Heart left ventricle (tissue), 16 donors: ENCODE results near the gene ZNF70. TPM values are rescaled to one million over a fixed set of nuclear protein-coding genes. Genes with fewer than 3 reads are reported as not detected.

ENCODE experiments used
- ATAC-seq, 4 donors: fragments of 200-7000 bp; cut with Tn5 transposase; one replicate each; pipeline ENCODE4 v1.9.1; 2020 to 2022; ENCODE audit warnings: moderate library complexity in 4 of 4, mild to moderate bottlenecking in 3 of 4, moderate number of reproducible peaks in 1 of 4
- DNase-seq, 5 donors: peaks; one replicate each; pipeline ENCODE4 v3.0.0-alpha.2; 2020
- H3K27ac ChIP-seq, 12 donors: fragments of 200-600 bp; sonication (generic) in 4 of 12; one replicate each; pipeline versions ENCODE4 v1.5.0 to v1.8.0; 2016 to 2022; ENCODE audit warnings: mild to moderate bottlenecking in 2 of 12
- H3K27me3 ChIP-seq, 9 donors: fragments of 200-600 bp; sonication (generic) in 2 of 9; one replicate each; pipeline versions ENCODE4 v1.5.1 to v1.8.0; 2016 to 2022; ENCODE audit warnings: mild to moderate bottlenecking in 3 of 9
- H3K36me3 ChIP-seq, 9 donors: fragments of 200-600 bp; sonication (generic) in 2 of 9; one replicate each; pipeline versions ENCODE4 v1.5.0 to v1.8.0; 2018 to 2022; ENCODE audit warnings: mild to moderate bottlenecking in 2 of 9
- H3K4me1 ChIP-seq, 12 donors: fragments of 200-600 bp; sonication (generic) in 4 of 12; one replicate each; pipeline versions ENCODE4 v1.5.0 to v1.8.0; 2016 to 2022; ENCODE audit warnings: mild to moderate bottlenecking in 3 of 12
- H3K4me3 ChIP-seq, 12 donors: fragments of 200-600 bp; sonication (generic) in 4 of 12; one replicate each; pipeline versions ENCODE4 v1.5.0 to v1.8.0; 2017 to 2022; ENCODE audit warnings: mild to moderate bottlenecking in 9 of 12, moderate library complexity in 4 of 12
- H3K9me3 ChIP-seq, 12 donors: fragments of 200-600 bp; sonication (generic) in 4 of 12; one replicate each; pipeline versions ENCODE4 v1.5.0 to v1.8.0; 2016 to 2022; ENCODE audit warnings: mild to moderate bottlenecking in 1 of 12
- POLR2A ChIP-seq, 2 donors: fragments of 450-650 bp; IDR thresholded peaks; one replicate each; pipeline ENCODE4 v1.6.1; 2017; ENCODE audit warnings: antibody characterized with exemption in 2 of 2, mild to moderate bottlenecking in 2 of 2, moderate library complexity in 2 of 2
- WGBS, 4 donors: extraction: QIAGEN DNeasy Blood & Tissue Kit in 2 of 4; methylation state at CpG; one replicate each; pipeline versions ENCODE4 v1.1.5 to v1.1.7; 2013 to 2018; 5-methylcytosine and 5-hydroxymethylcytosine counted together
- intact Hi-C, 10 donors: fragments of 100-400 bp; cut with DNase I; formaldehyde crosslinking; loops; one replicate each; pipeline versions ENCODE4 v1.11.1 to v1.14.2; 2022
- polyA plus RNA-seq, 2 donors: library from polyadenylated mRNA; stranded (reverse); fragments of 200-250 nt; gene quantifications; one replicate each; pipeline ENCODE4 v1.2.3, GENCODE V29; 2013
- total RNA-seq, 9 donors: library from RNA; depleted of rRNA in 2 of 9; stranded (reverse); fragments of >200 nt in 2 of 9; fragmentation: NEBNext Ultra II Directional in 3 of 9; extraction: Animal tissue kit (Norgen Biotek cat#: 25700) in 3 of 9; gene quantifications; one replicate each; pipeline versions ENCODE4 v1.1.0 to v1.2.4, GENCODE V29; 2016 to 2023
- TF ChIP-seq, protein P1 (sequence below), 12 donors: fragments of 200-600 bp; sonication (generic) in 4 of 12; IDR thresholded peaks; one replicate each; pipeline versions ENCODE4 v1.5.0 to v1.8.0; 2018 to 2022; ENCODE audit warnings: antibody characterized with exemption in 12 of 12, mild to moderate bottlenecking in 5 of 12
- donor health status: ischemic (EF 13 %, LVEDD 7.1; RV severe dilation, severe dysfunction).
- donor health status: healthy with polysubstance abuse.
- donor health status: DM: no; HTN: yes; CAD: no.
- donor health status: DM: no; HTN: no; CAD: no.
- donor health status: ischemic (EF 25% LVEDD 6.9; RV normal size, moderate dysfunction).
- donor health status: ischemic (EF 25% LVEDD 5.7; RV mildly dilated, moderate dysfunction).
- donor health status: healthy.
- donor health status: DM: yes; HTN: yes; CAD: no.
- donor health status: ischemic (EF 35%, LVEDD 5.7; RV mildly dilated, moderate dysfunction).
- donor health status: nonischemic (EF 11% LVEDD 7.7; RV severe dilation, severe dysfunction).
- donor health status: DM: yes; HTN: yes; CAD: no.
- donor health status: PGD.
- donor health status: ischemic (EF 29% LVEDD 5.4; RV normal size, mild dysfunction).
- donor health status: nonischemic (EF 23%, LVEDD 6.1; RV moderate dilation, normal function).

Gene ZNF70
- total and polyA plus RNA-seq, 11 donors = 1.6 to 4.6 (median 3.0) TPM

DNA sequence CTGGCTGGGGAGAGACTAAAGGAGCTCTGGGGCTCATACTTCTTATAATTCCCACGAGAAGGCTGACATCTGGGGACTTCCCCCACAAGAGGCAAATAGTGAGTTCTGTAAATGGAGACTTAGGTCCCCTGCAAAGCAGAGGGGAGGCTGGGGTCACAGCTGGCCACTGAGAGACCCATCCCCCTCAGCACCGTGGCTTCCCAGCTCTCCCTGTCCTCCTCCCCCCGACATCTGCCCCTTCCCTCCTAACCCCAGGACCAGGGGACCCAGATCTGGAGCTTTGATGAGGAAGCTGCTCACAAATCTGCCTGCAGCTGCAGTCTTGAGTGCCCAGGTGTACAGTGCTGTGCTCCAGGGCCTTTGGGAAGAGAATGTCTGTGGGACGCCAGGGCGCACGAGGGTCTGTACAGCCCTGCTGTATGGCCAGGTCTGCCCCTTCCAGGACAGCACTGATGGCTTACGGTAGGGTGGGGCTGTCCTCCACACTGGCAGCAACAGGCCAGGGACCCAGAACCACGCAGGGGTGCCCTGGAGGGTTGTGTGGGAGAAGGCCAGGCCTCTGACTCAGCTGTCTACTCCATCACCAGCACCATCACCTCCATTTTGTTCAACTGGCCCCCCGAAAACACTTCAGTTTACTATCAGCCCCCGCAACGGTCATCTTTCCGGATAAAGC is 59.0 kb downstream of the ZNF70 start:
- DNase-seq = no peak
- no peaks in the 10 kb centered on the region for H3K9me3 ChIP-seq
- H3K4me3 ChIP-seq = no peak overlapping the region
- WGBS, 4 donors = 93 to 97% (median 94%) methylated on average over 10 to 12 of the region's 12 CpGs
- no peak for ATAC-seq
- peaks cover 0 to 20% (median 0%) of the 10 kb centered on the region in 12 donors for H3K4me1 ChIP-seq
- peaks cover 0 to 43% (median 20%) of the 10 kb centered on the region in 9 donors for H3K36me3 ChIP-seq
- no peak overlapping the region for H3K27ac ChIP-seq
- TF ChIP-seq, protein P1, sequence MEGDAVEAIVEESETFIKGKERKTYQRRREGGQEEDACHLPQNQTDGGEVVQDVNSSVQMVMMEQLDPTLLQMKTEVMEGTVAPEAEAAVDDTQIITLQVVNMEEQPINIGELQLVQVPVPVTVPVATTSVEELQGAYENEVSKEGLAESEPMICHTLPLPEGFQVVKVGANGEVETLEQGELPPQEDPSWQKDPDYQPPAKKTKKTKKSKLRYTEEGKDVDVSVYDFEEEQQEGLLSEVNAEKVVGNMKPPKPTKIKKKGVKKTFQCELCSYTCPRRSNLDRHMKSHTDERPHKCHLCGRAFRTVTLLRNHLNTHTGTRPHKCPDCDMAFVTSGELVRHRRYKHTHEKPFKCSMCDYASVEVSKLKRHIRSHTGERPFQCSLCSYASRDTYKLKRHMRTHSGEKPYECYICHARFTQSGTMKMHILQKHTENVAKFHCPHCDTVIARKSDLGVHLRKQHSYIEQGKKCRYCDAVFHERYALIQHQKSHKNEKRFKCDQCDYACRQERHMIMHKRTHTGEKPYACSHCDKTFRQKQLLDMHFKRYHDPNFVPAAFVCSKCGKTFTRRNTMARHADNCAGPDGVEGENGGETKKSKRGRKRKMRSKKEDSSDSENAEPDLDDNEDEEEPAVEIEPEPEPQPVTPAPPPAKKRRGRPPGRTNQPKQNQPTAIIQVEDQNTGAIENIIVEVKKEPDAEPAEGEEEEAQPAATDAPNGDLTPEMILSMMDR (IDR thresholded peaks at IDR 0.05) = no peak
- TF ChIP-seq POLR2A (IDR thresholded peaks at IDR 0.05) = no peak
- intact Hi-C loops = no loop called here
- no peaks in the 10 kb centered on the region for H3K27me3 ChIP-seq

DNA sequence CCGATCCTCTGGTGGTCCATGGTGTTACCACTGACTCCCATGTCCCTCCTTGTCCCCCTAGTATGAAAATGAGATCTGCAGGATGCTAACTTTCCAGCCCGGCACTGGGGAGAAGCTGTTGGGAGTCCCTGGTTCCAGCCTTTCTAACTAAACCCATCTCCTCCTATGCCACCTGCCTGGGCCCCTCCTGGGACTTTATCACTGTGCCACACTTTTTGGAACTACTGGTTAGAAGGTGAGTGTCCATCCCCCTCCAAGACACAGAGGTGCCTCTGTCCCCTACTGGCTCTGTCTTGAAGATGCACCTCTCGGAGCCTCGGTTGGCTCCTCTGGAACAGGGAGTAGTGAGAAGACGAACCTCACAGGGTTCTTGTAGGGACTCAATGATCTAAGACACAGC is 60.2 kb downstream of the ZNF70 start, which contains the start of gene RGL4:
TSS of gene RGL4 (plus strand) at position 301 of the 400 bp plus-strand sequence. CDS start 1,018 bp downstream, outside the sequence.
- no peak for DNase-seq
- Histone ChIP-seq H3K27me3 (no peaks in the 10 kb centered on the region), H3K36me3 (peaks cover 0 to 43% (median 20%) of the 10 kb centered on the region in 9 donors), H3K4me3 (no peak within 1 kb of the TSS), H3K27ac (no peak within 1 kb of the TSS), H3K9me3 (no peaks in the 10 kb centered on the region), H3K4me1 (peaks cover 0 to 15% (median 6%) of the 10 kb centered on the region in 12 donors)
- TF ChIP-seq POLR2A (IDR thresholded peaks at IDR 0.05) = no peak
- TF ChIP-seq, protein P1 (IDR thresholded peaks at IDR 0.05) = no peak
- WGBS, 4 donors = 96 to 100% (median 97%) methylated on average over 5 of the region's 5 CpGs
- intact Hi-C loops = no loop called here
- no peak for ATAC-seq

DNA sequence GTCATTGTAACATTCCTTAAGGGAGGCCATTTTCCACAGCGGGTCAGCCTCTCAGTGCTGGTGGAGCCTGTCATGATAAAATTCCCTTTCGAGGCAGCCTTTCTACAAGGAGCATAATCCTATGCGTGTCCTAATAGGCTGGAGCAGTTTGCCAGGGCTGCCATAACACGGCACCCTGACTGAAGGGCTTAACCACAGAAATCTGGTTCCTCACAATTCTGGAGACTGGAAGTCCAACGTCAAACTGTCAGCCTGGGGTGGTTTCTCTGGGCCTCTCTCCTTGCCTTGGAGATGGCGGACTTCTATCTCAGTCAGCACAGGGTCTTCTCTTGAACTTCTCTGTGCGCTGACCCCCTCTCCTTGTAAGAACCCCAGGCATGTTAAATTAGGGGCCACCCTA is 61.5 kb downstream of the ZNF70 start:
- Histone ChIP-seq H3K9me3 (no peaks in the 10 kb centered on the region), H3K4me3 (no peak overlapping the region), H3K27me3 (no peaks in the 10 kb centered on the region), H3K27ac (no peak overlapping the region), H3K4me1 (peaks cover 0 to 28% (median 18%) of the 10 kb centered on the region in 12 donors), H3K36me3 (peaks cover 0 to 35% (median 11%) of the 10 kb centered on the region in 9 donors)
- no peak for DNase-seq
- intact Hi-C loops = loop anchor here in 1 of 10 donors (5.0 to 10.0 kb wide), 3 partner anchors 48 to 495 kb away; no protein-coding TSS in a partner anchor
- 88 to 93% (median 91%) methylated on average over 7 of the region's 7 CpGs for whole genome bisulfite sequencing, 4 donors
- TF ChIP-seq, protein P1 (IDR thresholded peaks at IDR 0.05) = no peak
- TF ChIP-seq POLR2A (IDR thresholded peaks at IDR 0.05) = no peak
- ATAC-seq = no peak

Other genes starting within 250 kb of the ZNF70 start
- not detected for gene IGLL1, start 170.8 kb downstream of the ZNF70 start, total RNA-seq
- not detected for gene IGLL1, start 170.8 kb downstream of the ZNF70 start, polyA plus RNA-seq
- gene DRICH1, start 118.8 kb downstream of the ZNF70 start, total RNA-seq = under 1 TPM in 2 of 9 donors, not detected in 7; 0.32 to 0.45 TPM
- under 1 TPM in 1 of 2 donors, not detected in 1; 0.11 TPM for gene DRICH1, start 118.8 kb downstream of the ZNF70 start, polyA plus RNA-seq
- under 1 TPM in 3 of 9 donors, not detected in 6; 0.21 to 0.69 (median 0.52) TPM for gene RGL4, start 60.1 kb downstream of the ZNF70 start, total RNA-seq
- under 1 TPM; 0.42 to 0.53 TPM for gene RGL4, start 60.1 kb downstream of the ZNF70 start, polyA plus RNA-seq
- 1 to 10 TPM in 2 of 9 donors, under 1 TPM in 4, not detected in 3; 0.63 to 3.2 (median 0.84) TPM for gene VPREB3, start 3.3 kb upstream of the ZNF70 start, total RNA-seq
- gene VPREB3, start 3.3 kb upstream of the ZNF70 start, polyA plus RNA-seq = under 1 TPM; 0.75 to 0.80 TPM
- gene C22orf15, start 11.9 kb upstream of the ZNF70 start, total RNA-seq = not detected
- gene C22orf15, start 11.9 kb upstream of the ZNF70 start, polyA plus RNA-seq = not detected
- gene CHCHD10, start 16.9 kb upstream of the ZNF70 start, total RNA-seq = 1,000 to 10,000 TPM in 3 of 9 donors, 100 to 1,000 TPM in 6; 374 to 1,458 (median 944) TPM
- 1,000 to 10,000 TPM in 1 of 2 donors, 100 to 1,000 TPM in 1; 393 to 2,069 TPM for gene CHCHD10, start 16.9 kb upstream of the ZNF70 start, polyA plus RNA-seq
- gene MMP11, start 21.7 kb upstream of the ZNF70 start, total RNA-seq = 10 to 100 TPM in 5 of 9 donors, 1 to 10 TPM in 4; 5.2 to 17.0 (median 10.4) TPM
- gene MMP11, start 21.7 kb upstream of the ZNF70 start, polyA plus RNA-seq = 10 to 100 TPM in 1 of 2 donors, 1 to 10 TPM in 1; 6.2 to 10.5 TPM
- gene SMARCB1, start 35.9 kb upstream of the ZNF70 start, total RNA-seq = 10 to 100 TPM; 32.8 to 54.2 (median 45.6) TPM
- 10 to 100 TPM; 30.2 to 75.3 TPM for gene SMARCB1, start 35.9 kb upstream of the ZNF70 start, polyA plus RNA-seq
- gene DERL3, start 87.9 kb upstream of the ZNF70 start, total RNA-seq = 1 to 10 TPM in 7 of 9 donors, under 1 TPM in 2; 0.24 to 2.8 (median 1.7) TPM
- gene DERL3, start 87.9 kb upstream of the ZNF70 start, polyA plus RNA-seq = 10 to 100 TPM in 1 of 2 donors, 1 to 10 TPM in 1; 1.4 to 12.7 TPM
- gene SLC2A11, start 106.8 kb upstream of the ZNF70 start, total RNA-seq = 10 to 100 TPM; 13.0 to 31.2 (median 18.7) TPM
- 10 to 100 TPM in 1 of 2 donors, 1 to 10 TPM in 1; 8.7 to 30.4 TPM for gene SLC2A11, start 106.8 kb upstream of the ZNF70 start, polyA plus RNA-seq
- 100 to 1,000 TPM; 192 to 383 (median 229) TPM for gene MIF, start 143.3 kb upstream of the ZNF70 start, total RNA-seq
- gene MIF, start 143.3 kb upstream of the ZNF70 start, polyA plus RNA-seq = 100 to 1,000 TPM; 339 to 503 TPM
- 10 to 100 TPM in 1 of 9 donors, 1 to 10 TPM in 7, under 1 TPM in 1; 0.81 to 15.5 (median 6.2) TPM for gene GSTT2B, start 210.1 kb upstream of the ZNF70 start, total RNA-seq
- 10 to 100 TPM in 1 of 2 donors, 1 to 10 TPM in 1; 6.6 to 19.9 TPM for gene GSTT2B, start 210.1 kb upstream of the ZNF70 start, polyA plus RNA-seq
- 1 to 10 TPM in 5 of 9 donors, not detected in 4; 1.1 to 2.3 (median 2.2) TPM for gene DDTL, start 215.8 kb upstream of the ZNF70 start, total RNA-seq
- 1 to 10 TPM; 2.8 to 6.7 TPM for gene DDTL, start 215.8 kb upstream of the ZNF70 start, polyA plus RNA-seq
- 100 to 1,000 TPM; 117 to 210 (median 153) TPM for gene DDT, start 223.3 kb upstream of the ZNF70 start, total RNA-seq
- gene DDT, start 223.3 kb upstream of the ZNF70 start, polyA plus RNA-seq = 100 to 1,000 TPM; 301 to 399 TPM
- gene GSTT2, start 229.0 kb upstream of the ZNF70 start, total RNA-seq = under 1 TPM in 1 of 9 donors, not detected in 8; 0.60 TPM
- 1 to 10 TPM in 1 of 2 donors, under 1 TPM in 1; 0.30 to 2.1 TPM for gene GSTT2, start 229.0 kb upstream of the ZNF70 start, polyA plus RNA-seq